HG03469 (cell line): ENCODE measurements around the gene SPPL3.
"Not testable (repeated sequence)": the region's sequence is repeated elsewhere in the genome, so short reads cannot be mapped to it uniquely, and the experiment has no call there.

ENCODE experiments used
- ATAC-seq: cut with Tn5 transposase; IDR thresholded peaks from one replicate; pipeline ENCODE4 v1.9.1; 2021; ENCODE audit warnings: mild to moderate bottlenecking, moderate library complexity, moderate number of reproducible peaks; ENCODE audit not compliant: unreplicated experiment

Gene SPPL3

DNA sequence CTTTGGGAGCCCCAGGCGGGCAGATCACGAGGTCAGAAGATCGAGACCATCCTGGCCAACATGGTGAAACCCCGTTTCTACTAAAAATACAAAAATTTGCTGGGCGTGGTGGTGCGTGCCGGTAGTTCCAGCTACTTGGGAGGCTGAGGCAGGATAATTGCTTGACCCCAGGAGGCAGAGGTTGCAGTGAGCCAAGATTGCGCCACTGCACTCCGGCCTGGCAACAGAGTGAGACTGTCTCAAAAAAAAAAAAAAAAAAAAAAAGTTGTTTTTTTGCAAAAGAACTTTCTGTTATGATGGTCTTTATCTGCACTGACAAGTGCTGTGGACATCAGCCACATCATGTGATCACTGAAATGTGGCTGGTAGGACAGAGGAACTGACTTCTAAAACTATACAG lies 111.7 kb downstream of the SPPL3 start:
- ATAC-seq: not testable (repeated sequence)

DNA sequence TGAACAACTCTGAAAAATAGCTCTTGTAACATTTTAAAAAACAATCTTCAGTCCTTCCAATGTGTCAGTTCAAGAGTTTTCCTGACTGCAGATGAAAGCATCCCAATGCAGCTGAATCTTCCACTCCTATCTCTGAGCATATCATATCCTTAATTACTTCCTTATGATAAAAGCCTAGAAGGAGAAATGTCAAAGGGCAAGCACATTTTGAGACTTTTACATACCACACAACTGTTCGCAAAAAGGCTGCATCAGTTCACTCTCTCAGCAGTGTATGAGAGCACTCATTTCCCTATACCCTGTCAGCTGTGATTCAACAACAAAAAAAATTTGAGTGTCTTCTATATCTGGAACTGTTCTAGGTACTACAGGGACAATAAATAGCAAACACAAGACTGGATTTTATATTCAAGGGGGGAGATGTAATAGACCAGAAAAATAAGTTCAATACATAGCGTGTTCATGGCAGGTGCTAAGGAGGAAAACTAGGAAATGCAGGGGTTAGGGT lies 112.4 kb downstream of the SPPL3 start:
- no peak for ATAC-seq

DNA sequence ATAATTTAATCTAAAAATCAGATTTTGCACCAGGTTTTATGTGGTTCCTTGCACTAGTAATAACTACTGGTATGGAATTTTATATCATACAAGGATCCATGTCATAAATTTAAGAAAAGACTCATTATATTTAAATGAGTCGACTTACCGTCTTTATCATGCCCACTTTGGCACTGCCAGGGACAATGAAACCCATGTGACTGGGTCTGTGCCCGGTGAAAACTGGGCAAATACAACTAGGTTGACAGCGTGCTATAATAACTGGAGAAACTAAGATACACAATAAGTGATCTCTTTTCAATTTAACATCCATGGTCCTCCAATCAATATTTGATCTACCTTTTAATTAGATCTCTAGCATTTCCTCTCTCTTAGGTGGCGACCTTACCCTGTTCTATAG lies 114.0 kb downstream of the SPPL3 start:
- ATAC-seq: no peak

DNA sequence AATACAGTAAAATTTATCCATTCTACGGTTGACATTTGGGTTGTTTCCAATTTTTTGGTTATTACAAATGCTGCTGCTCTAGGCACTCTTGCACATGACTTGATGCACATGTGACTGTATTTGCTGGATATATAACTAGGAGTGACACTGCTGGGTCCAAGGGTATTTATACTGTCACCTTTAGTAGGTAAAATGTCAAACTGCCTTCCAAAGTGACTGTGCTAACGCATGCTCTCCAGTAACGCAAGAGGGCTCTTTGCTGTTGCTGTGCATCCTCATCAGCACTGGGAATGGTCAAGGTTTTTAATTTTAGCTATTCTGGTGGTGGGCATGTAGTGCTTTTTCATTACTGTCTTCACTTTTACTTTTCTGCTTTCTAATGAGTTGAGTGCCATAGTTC lies 116.3 kb downstream of the SPPL3 start:
- ATAC-seq: no peak

DNA sequence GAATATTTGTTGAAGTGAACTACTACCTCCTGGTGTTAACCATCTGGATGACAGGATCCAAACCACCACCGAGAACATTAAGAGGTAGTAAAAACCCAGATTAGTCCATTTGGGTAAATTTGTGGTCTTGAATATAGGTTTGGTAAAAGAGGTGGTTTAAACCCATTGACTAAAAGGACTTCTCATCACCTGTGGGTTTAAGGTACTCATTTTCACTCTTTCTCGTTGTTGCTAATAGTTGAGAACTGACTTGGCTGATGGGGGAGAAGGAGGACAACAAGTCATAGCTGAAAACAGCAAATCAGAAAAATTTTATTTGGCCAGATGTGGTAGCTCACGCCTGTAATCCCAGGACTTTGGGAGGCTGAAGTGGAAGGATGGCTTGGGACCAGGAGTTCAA lies 119.4 kb downstream of the SPPL3 start:
- ATAC-seq: no peak

DNA sequence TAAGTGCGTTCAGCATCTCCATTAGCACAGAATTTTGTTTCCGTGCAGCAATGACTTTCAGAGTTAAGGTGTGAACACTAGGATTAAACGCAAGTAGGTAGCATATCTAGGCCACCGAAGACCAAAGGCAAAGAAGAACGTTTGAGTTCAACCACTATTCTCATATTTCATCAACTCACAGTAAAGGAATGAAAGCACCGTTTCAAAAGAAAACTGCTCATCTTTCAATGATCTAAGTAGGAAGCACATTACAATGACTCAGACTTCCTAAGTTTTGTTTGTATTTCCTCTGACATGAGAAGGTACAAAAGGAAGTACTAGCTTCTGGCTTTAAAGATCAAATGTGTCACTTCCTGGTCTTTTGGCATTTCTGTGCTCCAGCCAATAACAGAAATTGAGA lies 121.0 kb downstream of the SPPL3 start:
- ATAC-seq: no peak

DNA sequence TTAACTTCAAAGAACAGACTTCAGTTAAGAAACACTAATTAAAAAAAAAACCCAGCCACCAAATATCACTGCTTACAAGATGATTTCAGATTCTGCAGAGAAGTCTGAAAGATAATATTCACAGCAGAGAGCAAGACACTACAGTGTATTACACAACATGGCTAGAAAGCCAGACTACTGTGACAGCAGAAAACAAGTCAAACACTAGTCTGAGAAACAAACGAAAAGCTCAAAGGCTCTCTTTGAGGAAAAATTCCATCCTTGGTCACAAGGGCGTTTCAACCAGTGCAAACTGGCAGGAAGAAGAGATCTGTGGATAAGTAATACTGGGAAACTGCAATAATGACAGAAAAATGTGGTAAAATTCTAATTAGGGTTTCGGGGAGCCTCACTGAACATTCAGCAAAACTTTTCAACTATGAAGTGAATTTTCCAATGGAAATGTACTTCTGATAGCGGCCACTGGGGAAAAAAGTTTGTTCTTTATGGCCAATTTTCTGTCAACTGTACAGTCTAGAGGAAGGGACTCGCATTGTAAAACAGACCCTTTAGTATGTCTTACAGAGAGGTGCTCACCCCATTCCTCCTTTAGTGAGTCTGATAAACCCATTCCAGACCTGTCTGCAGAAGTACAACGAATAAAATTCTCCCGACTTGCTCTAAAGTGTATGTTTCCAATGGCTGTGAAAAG lies 128.2 kb downstream of the SPPL3 start:
- no peak for ATAC-seq

DNA sequence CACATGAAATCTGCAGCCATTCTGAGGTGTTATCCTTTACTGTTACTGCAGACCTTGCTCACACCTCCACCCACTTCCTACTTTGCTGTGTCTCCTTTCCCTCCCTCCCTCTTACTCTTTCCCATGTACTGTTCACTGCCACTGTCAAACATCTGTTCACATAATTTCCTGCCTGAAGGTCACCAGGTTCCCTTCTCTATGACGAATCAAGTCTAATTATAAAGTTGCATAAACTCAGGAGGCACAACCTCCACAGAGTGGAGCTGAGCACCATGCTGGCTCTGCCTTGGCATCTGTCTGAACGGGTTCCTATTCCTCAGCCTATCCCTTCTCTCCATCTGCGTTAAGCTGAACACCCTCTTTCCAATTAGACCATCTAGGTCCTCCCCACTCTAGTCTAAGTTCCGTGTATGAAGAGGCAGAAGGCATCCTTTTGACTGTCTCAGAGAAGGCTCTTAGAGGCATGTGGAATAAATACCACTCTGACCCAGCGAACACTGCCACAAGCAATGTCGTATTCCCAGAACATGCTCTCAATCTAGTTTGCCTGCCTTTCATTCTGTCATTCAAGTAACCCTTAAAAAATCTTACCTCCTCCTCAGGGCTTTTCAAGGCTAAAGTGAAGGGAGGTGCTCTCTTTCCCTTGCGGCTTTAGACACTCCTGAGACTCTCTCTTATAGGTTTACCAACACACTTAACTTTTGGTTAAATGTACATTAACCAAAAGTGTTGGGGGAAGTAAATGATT lies 129.8 kb downstream of the SPPL3 start:
- no peak for ATAC-seq

DNA sequence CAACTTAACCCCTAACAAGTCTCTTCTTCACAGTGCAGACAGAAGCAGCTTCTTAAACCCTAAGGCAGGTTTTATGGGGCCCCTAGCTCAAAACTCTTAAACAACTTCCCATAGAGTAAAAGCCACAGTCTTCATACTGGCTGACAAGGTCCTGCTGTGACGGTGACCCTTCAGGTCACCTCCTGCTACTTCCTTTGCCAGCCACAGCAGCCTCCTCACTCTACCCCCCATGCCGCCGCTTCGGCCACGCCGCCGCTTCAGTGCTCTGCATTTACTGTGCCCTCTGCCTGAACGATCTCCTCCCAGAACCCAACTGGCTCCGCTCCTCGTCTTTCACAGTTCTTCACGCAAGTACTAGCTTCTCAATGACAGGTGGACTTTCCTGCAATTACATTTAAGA lies 133.1 kb downstream of the SPPL3 start:
- ATAC-seq: no peak

DNA sequence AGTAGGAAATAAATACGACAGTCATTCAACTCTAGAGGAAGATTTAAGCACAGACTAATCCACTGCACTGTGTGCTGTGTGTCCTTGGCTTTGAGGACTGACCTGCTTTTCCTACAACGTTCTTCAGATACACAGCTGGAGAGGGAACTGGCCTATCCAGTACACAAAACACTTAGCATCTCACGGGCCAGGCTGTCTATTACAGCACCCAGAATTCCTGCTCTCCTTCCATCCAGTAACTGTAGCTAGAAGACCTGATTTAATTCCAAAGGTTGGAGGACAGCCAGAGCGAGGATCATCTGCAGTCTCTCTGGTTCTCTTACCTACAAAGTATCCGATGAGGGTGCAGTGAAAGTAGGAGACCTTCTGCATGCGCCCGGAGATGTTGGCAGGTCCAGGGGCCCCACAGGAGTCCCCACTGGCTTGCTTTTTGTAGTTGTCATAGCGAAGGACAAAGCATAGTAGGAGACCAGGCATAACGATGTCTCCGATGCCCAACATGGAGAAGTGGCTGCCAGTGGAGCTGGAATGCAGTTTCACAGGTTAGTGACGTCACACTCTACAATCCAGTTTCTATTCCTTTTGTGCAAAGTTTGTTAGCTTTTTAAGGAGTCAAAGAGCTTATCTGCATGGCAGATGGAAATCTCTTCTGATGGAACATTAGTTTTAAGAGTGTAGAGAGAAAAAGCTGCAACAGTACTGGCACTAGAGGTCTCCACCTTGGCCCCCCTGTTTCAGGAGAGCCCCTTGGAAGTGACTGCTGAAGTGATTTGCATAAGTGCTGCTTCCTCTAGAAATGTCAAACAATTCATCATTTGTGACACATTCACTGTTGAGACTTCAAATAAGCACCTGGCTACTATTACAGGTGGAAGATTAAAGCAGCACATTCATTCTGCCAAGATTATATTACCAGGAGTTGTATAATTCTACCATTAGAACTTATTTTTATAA lies 136.8 kb downstream of the SPPL3 start:
- no peak for ATAC-seq

DNA sequence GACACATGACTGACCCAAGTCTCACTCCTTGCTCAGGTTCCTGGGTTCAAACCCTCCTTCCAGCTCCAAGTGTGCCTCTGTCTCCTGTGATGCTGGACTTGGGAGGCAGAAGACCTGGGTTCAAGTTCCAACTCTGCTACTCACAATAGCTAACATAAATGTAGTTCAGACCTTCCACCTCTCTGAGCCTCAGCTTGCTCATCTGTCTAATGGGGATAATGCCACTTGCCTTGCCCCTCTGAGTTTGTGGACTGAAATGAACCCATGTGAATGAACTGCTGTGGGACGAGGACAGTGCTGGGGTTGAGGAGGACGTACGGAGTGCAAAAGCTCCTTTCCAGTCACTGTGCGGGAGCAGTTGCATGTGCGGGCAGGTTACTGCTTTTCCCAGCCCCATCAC lies 137.6 kb downstream of the SPPL3 start:
- ATAC-seq: no peak

DNA sequence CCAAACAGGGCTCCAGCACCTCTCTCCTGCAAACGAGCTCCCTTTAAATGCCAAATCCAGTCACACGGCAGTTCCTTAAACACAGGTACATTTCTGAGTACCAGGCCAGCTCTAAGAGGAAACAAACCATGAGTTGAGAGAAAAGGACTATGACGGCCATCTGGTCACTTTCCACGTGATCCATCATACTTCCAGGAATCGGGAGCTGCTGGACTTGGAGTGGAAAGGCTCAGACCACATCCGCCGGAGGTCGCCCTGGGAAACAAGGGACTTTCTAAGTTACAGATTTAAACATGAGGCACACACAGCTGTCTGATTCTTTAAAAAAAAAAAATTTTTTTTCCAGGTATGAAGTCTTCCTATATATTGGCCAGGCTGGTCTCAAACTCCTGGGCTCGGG lies 139.3 kb downstream of the SPPL3 start:
- no peak for ATAC-seq

DNA sequence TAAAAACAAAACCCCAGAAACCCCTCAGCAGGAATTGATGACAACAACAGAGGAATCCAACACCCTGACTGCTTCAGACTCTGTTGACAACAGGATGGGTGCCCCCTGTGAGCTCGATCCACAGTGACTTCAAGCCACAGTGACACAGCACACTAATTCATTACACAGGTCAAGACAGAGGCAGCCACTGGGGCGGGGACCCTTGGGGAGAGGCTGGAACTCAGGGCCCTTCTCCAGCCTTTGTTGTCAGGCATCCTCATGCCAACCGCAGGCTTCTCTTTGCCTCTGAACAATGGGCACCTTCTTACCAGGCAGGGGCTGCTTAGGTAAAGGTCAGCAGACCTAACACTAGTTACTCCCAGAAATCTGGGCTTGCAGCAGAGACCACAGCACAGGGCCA lies 140.9 kb downstream of the SPPL3 start:
- no peak for ATAC-seq

DNA sequence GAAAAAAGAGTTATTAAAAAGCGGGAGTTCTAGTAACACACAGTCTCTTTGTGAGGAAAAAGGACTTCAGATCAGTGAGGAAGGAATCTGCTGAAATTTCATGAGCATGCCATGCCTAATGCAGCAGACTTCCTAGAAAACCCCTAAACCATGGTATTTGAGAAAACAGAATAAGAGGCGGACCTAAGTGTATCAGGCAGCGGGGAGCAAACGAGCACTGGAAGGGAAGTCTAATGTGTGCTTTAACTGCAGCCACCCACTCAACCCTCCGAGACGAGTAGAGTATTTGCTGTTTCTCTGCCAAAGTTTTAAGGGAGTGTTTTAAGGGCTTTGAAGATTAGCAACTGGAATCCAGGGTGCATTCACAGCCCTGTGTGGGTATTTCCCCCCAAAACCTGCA lies 142.1 kb downstream of the SPPL3 start:
- no peak for ATAC-seq

DNA sequence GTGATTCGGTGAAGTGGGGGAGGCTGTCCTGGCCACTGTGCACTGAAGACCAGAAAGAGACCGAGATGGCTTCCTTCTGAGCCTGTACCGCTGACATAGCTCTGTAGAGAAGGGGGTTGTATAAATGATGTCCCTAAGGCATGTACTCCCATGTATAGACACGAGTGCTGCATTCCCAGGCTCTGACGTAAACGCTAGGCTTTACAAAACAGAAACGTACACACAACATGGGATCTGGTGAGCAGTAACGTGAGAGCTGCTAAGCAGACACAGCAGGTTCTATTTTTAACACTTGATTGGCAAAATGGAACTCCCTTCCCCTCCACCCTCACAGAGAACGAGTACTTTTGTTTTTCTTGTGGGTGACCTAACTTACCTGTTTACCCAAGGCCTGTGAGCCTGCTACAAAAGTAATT lies 142.6 kb downstream of the SPPL3 start:
- no peak for ATAC-seq

DNA sequence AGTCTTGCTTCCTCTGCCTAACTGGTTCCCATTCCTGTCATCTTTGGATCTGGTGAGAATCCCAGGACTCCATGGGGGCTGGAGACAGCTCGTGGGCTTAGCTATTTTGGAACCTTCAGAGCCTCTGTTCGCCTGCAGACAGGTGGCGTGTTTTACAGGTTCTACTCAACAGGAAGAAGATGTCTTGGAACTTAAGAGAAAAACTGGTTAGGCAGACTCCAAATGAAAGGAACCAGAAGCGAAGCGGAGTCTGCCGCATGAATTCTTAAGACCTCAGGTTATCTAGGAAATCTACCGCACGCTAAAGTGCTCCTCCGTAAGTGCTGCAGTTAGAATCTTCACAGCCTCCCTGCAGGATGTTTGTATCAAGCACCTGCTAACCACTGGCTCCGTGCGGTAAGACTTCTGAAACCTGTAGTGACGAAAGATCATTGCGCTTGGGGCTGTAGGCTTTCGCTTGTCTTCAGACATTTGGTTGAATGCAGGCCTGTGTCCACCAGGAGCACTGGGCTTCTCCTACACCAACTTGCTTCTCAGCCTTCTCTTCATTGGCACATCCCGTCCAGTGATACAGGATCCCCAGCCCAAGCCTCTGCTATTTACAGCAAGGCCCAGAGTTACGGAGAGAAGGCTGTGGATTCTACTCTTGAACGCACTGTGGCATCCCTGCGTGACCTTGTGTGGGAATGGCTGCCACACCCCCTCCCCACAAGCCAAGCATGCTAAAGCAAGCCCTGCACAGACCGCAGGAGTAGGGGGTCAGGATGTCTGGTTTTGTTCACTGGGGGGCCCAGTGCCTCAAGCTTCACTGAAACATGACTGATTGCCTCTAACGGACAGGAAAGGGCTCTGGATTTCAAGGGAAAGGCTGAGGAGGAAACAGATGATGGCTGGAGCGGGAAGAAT lies 143.6 kb downstream of the SPPL3 start:
- no peak for ATAC-seq

DNA sequence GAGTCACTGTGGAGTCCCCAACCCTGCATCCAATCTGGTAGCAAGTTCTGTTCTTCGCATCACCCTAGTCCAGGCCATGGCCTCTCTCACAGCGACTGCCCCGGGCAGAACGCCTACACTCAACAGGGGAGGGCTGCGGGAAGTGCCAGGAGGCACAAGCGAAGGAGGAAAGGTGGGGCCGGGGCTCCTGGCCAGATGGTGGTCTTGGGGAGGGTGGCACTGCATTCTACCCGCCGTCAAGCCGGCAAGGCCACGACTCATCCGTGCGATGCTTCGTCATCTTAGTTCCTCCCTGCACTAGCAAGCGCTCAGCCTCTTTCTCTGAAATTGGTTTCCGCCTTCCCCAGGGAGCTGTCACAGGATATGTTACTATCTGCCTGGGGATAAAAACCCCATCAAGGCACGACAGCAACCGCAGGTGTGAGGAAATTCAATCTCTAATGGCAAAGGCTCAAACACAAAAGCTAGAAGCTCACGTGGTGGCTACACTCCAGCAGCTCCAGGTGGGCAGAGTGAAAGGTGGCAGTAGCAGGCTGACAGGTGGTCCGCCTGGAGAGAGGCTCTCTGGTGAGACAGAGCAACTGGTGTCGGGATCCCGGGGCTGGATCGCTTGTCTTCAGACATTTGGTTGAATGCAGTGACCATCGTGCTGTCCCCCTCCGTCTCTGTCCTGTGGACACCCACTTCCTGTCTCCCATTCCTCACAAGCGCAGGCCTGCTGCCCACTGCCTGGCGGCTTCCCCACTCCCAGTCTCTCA lies 144.4 kb downstream of the SPPL3 start:
- no peak for ATAC-seq

DNA sequence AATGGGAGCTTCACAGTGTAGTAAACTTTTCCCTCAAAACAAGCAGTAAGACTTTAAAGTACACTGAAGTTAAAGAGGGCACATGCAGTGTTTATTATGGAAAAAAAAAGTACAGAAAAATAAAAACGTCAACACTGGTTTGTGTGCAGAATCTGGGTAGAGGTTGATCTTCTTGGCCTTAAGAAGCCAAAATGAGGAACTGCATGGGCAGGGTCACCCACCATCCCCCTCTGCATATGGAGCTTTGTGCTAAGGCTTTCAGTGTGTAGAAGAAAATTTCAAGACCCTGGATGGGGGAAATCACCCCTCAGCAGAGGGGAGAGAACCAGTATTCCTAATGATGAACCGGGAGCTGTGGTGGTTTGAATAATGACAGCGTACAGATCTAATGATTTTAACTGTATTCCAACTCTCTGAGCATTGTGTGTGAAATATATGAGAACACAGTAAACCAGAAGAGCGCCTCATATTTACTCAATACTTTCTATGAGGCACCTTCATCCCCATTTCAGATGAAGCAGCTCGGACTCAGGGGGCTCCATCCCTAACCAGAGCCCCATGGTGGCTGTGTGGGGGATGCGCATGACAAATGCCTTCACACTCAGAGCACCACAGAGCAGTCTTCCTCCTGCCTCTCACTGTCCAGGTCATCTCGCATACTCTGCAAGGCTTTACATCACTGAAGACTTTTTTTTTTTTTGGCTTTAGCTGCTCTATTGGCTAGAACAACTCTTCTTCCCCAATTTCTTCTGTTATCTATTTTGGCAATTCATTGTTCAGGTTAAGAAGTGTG lies 145.2 kb downstream of the SPPL3 start:
- ATAC-seq: no peak

DNA sequence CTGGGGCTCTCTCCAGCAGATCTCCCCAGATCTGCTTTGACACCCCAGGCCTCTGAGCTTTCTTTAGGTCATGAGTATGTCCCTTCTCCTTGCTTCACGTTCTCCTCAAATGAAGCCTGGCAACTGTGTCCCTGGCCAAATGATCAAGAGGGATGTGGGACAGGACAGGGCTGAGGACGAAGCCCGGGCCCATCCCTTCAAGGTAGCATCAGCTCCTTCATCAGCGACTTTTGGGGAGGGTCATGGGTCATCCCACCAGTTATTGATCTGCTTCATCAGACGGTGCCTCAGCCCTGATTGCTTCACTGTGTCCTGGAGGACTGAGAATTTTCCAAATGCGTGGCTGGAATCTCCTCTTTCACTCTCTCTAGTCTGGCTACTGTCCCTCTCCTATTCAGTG lies 146.2 kb downstream of the SPPL3 start:
- no peak for ATAC-seq
